ENCODE measurements around the gene SULF2. TPM values are rescaled to one million over a fixed set of nuclear protein-coding genes. Genes with fewer than 3 reads are reported as not detected.

The SULF2 gene
- total RNA-seq, 1 experiment from 2014 or later = 82.2 TPM

GRCh38 chr20:47768016-47768824 is 17.1 kb downstream of the SULF2 start:
- no TSS peak for BruUV-seq (replicated peaks)
- H3K4me3 Mint-ChIP-seq (ENCODE audit: unreplicated experiment) = no peak overlapping the region
- no peak for DNase-seq (ENCODE audit: unreplicated experiment)

GRCh38 chr20:47765691-47766594 is 19.3 kb downstream of the SULF2 start:
- Mint-ChIP-seq H3K4me1 (ENCODE audit: insufficient read depth, unreplicated experiment) (peaks cover 19% of the 10 kb centered on the region), H3K9me3 (ENCODE audit: unreplicated experiment) (no peaks in the 10 kb centered on the region), H3K27ac (ENCODE audit: low read depth, unreplicated experiment) (peak overlapping the region; percentile 37), H3K27me3 (ENCODE audit: insufficient read depth, unreplicated experiment) (no peaks in the 10 kb centered on the region), H3K4me3 (ENCODE audit: unreplicated experiment) (no peak overlapping the region), H3K36me3 (ENCODE audit: insufficient read depth, unreplicated experiment) (peaks cover 72% of the 10 kb centered on the region)
- BruUV-seq (replicated peaks) = no TSS peak
- POLR2A ChIA-PET = interaction anchor here (1.7 kb wide), 1 partner anchor 10 kb away, joined by 6 read pairs; no protein-coding TSS in a partner anchor
- intact Hi-C loops (cut with micrococcal nuclease) = no loop called here
- no peak for DNase-seq (ENCODE audit: unreplicated experiment)
- no peak for TF ChIP-seq CTCF (IDR thresholded peaks at IDR 0.05; ENCODE audit: unreplicated experiment)
- CTCF ChIA-PET = interaction anchor here (1.6 kb wide), 1 partner anchor 530 kb away, joined by 8 read pairs; no protein-coding TSS in a partner anchor

More at GRCh38 chr20:47768016-47768824, 17.1 kb downstream of the SULF2 start:
- no peak for TF ChIP-seq CTCF (IDR thresholded peaks at IDR 0.05; ENCODE audit: unreplicated experiment)
- H3K36me3 Mint-ChIP-seq (ENCODE audit: insufficient read depth, unreplicated experiment) = peaks cover 63% of the 10 kb centered on the region
- POLR2A ChIA-PET = no interaction called here
- H3K27ac Mint-ChIP-seq (ENCODE audit: low read depth, unreplicated experiment) = no peak overlapping the region
- no peaks in the 10 kb centered on the region for H3K27me3 Mint-ChIP-seq (ENCODE audit: insufficient read depth, unreplicated experiment)
- no peaks in the 10 kb centered on the region for H3K9me3 Mint-ChIP-seq (ENCODE audit: unreplicated experiment)
- CTCF ChIA-PET = interaction anchor here (1.3 to 1.4 kb wide), 2 partner anchors 8 to 15 kb away, joined by 3 to 6 read pairs; no protein-coding TSS in a partner anchor
- intact Hi-C loops (cut with micrococcal nuclease) = no loop called here
- H3K4me1 Mint-ChIP-seq (ENCODE audit: insufficient read depth, unreplicated experiment) = peaks cover 19% of the 10 kb centered on the region

- no peak for TF ChIP-seq CTCF (IDR thresholded peaks at IDR 0.05; ENCODE audit: unreplicated experiment)
- Mint-ChIP-seq H3K36me3 (ENCODE audit: insufficient read depth, unreplicated experiment) (peaks cover 76% of the 10 kb centered on the region), H3K27ac (ENCODE audit: low read depth, unreplicated experiment) (no peak overlapping the region), H3K4me1 (ENCODE audit: insufficient read depth, unreplicated experiment) (peaks cover 19% of the 10 kb centered on the region), H3K4me3 (ENCODE audit: unreplicated experiment) (no peak overlapping the region), H3K27me3 (ENCODE audit: insufficient read depth, unreplicated experiment) (no peaks in the 10 kb centered on the region), H3K9me3 (ENCODE audit: unreplicated experiment) (no peaks in the 10 kb centered on the region)
- BruUV-seq (replicated peaks) = no TSS peak
- intact Hi-C loops (cut with micrococcal nuclease) = no loop called here
- ChIA-PET POLR2A (interaction anchor here (1.0 kb wide), 1 partner anchor 598 kb away, joined by 3 read pairs; no protein-coding TSS in a partner anchor), CTCF (interaction anchor here (0.7 kb wide), 1 partner anchor 13 kb away, joined by 3 read pairs; no protein-coding TSS in a partner anchor)
- no peak for DNase-seq (ENCODE audit: unreplicated experiment)
Measured at GRCh38 chr20:47765271-47765670, 20.0 kb downstream of the SULF2 start.
